NOMO-1 (cell line): ENCODE data around the gene CD82.
"Not testable (repeated sequence)": the region's sequence is repeated elsewhere in the genome, so short reads cannot be mapped to it uniquely, and the experiment has no call there.

Source experiments
- DNase-seq, 2 experiments: peaks; one replicate each; lab custom pipeline; 2025; ENCODE audit not compliant: unreplicated experiment in 2 of 2; lab: John Stamatoyannopoulos, UW

Gene CD82

DNA sequence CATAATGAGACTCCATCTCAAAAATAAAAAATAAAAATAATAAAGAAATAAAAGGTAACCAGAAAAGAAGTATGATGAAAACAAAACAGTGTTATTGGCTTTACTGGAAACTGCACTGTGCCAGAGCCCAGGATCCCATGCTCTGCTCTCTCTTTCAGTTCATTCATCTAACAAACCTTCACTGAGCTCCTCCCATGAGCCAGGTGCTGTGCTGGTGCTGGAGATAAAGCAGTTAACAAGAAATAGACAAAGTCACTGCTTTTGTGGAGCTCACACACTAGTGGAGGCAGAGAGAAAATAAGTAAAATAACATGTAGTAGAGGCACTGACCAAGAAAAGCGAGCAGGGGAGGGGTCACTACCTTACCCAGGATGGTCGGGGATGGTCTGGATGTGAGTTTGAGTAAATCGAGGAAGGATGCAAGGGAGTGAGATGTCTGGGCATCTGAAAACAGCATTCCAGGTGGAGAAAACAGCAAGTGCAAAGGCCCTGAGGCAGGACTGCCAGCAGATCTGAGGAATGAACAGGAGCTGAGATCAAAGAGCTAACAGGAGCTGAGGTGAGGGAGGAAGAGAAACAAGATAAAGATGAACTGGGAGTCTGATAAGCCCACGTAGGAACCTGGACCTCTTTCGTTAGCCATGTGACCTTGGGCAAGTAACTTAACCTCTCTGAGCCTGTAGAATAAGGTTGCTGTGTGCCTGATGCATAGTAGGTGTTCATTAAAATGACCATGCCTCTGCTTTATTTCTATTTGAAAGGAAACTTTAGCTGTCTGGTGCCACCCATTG, 31.3 kb upstream of the CD82 start:
- DNase-seq = no peak

DNA sequence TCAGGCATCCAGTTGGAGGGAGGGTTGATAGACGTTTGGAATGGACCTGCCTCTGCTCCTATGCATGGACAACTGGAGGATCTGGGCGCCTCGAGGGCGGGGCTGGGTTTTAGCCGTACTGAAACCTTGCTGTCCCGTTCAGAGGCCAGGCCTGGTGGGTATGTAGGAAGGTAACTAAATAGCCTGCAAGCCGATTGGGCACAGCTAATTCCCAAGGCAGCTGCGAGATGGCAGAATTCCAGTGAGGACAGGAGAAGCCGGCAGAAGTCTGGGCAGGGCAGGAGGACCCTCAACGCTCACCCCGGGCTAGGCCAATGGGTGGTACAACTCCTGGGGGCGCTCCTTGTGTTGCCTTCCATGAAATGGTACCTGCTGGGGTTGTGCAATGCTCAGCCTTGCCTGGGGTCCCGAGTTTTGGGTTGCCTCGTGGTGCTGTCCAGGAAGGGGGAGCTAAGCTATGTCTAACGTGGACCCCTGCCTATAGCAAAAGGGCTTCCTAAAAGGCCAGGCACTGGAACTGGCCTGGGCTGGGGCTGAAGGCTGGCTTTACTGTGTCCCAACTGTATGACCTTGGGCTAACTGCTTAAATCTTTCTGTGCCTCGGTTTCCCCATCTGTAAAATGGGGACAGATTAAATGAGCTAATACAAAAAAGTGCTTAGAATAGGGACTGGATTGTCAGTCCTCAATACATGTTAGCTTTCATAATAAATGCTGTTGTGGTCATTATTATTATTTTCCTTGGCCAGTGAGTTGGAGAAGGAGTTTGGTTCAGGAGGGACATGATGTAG, 30.1 kb upstream of the CD82 start:
- no peak for DNase-seq

DNA sequence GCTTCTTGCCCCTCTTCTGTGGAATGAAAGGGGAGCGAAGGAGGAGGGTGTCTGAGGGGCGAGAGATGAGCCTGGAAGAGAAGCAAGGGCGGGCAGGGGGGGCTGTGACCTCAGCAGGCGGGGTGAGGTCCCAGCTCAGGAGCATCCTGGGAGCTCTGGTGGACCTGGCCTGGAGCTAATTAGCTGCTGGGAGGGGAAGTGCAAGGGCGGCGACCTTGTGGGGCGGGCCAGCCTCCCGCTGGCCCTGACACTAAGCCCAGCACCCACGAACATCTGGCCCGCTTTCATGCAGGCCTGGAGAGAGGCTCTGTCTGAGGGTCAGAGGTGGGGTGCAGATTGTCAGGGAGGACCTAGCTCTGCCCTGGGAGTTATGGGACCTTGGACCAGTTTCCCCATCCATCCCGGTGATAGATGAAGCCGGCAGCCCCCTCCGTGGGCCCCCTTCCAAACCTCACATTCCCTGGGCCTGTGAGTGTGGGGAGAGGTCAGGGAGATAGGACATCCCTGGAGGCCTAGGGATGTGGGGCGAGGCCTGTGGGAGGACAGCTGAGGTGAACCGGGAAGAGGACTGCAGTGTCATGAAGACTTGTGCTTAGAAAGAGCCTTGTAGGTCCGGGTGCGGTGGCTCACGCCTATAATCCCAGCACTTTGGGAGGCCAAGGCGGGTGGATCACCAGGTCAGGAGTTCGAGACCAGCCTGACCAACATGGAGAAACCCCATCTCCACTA, 28.5 kb upstream of the CD82 start:
- DNase-seq = no peak

DNA sequence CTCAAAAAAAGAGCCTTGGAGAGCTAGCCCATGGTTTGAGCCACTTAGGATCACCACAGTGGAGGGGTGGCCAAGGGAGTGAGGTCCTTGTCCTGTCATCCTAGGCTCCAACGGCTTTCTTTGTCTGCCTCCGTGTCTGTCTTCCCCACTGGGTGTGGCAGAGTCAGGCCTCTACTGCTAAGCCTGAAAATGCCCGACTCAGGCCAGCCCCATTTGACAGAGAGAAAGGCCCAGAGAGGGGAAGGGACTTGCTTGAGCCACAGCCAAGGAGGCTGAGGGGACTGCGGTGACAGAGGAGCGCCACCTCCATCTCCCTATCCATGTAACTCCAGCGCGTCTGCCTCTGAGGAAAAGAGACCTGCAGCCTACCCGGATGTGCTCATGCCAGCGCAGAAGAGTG, 27.8 kb upstream of the CD82 start:
- DNase-seq = no peak

DNA sequence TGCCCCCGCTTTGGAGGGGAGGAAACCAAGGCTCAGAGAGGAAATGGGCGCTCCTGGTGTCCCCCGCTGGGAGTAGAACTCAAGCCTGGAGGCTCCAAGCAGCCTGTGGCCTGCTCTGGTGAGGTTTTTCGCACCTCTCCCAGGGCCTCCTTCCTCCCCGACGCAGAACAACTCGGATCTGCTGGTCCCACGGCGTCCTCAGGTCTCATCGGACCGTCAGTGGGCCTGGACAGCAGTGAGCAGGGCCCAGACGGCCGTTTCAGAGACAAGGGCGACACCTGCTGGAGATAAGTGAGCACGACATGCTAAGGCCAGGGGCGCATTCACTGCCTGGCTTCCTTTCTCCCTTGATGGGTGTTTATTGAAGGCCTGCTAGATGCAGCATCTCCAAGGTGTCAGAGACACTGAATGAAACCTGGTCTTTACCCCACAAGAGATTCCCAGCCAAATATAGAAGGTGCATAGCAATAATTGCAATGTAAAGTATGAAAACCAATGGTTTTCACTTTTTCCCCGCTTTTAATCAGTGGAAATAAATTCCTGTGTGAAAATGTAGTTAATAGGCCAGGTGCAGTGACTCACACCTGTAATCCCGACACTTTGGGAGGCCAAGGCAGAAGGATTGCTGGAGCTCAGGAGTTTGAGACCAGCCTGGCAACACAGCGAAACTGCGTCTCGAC, 26.9 kb upstream of the CD82 start:
- DNase-seq = peak; percentile 15 to 33

DNA sequence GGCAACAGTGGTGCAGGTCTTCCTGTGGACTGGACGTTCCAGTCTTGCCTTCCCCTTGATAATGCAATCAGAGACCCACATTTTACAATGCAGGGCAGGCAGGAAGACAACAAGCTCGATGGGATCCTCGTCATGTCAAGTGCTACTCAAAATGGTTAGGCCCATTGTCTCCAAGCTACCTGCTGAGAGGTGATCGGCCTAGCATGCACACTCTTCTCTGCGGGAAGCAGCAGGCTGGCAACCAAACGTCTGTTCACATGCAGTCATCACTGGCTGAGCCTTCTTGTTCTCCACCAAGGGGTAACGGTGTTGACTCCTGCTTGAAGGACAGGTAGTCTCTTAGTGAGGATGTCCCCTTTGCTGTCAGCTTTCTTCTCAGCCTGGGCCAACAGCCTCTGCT, 25.5 kb upstream of the CD82 start:
- no peak for DNase-seq

DNA sequence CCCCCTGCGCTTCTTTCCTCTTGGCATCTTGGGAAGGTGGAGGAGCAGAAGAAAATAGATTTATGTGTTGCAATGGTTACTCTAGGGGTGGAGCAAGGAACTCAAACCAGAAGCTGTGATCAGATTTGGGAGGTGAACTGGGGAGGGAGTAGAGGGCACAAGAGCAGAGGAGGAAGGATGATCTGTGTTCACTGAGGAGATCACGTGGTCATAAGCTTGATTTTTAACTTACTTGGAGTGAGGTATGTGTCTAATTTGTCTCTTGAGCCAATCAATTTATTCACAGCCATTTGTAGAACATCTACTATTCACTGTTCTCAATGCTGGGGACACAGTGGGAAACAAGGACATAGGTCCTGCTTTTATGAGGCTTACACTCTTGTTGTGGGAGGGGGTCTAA, 24.8 kb upstream of the CD82 start:
- no peak for DNase-seq

DNA sequence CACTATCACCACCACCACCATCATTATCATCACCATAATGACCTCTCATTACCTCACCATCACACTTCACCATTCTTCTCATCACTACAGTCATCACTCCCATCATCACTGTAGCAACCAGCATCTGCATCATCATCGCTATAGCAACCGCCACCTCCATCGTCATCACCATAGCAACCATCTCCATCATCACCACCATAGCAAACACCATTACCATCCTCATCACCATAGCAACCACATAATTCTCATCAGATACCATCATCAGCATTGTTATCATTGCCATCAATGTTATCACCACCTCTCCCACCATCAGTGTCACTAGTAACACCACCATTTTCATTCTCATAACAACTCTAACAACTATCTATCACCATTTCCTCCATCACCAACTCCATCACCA, 23.1 kb upstream of the CD82 start:
- no peak for DNase-seq

DNA sequence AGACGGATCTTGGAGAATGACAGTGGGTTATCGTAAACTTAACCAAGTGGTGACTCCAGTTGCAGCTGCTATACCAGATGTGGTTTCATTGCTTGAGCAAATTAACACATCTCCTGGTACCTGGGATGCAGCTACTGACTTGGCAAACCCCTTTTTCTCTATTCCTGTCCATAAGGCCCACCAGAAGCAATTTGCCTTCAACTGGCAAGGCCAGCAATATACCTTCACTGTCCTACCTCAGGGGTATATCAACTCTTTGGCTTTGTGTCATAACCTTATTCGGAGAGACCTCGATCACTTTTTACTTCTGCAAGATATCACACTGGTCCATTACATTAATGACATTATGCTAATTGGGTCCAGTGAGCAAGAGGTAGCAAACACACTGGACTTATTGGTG, 18.5 kb upstream of the CD82 start:
- not testable (repeated sequence) for DNase-seq

DNA sequence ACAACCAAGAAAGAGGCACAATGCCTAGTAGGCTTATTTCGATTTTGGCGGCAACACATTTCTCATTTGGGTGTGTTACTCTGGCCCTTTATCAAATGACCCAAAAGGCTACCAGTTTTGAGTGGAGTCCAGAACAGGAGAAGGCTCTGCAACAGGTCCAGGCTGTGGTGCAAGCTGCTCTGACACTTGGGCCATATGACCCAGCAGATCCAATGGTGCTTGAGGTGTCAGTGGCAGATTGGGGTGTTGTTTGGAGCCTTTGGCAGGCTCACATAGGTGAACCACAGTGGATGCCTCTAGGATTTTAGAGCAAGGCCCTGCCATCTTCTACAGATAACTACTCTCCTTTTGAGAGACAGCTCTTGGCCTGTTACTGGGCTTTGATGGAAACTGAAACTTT, 17.9 kb upstream of the CD82 start:
- not testable (repeated sequence) for DNase-seq

DNA sequence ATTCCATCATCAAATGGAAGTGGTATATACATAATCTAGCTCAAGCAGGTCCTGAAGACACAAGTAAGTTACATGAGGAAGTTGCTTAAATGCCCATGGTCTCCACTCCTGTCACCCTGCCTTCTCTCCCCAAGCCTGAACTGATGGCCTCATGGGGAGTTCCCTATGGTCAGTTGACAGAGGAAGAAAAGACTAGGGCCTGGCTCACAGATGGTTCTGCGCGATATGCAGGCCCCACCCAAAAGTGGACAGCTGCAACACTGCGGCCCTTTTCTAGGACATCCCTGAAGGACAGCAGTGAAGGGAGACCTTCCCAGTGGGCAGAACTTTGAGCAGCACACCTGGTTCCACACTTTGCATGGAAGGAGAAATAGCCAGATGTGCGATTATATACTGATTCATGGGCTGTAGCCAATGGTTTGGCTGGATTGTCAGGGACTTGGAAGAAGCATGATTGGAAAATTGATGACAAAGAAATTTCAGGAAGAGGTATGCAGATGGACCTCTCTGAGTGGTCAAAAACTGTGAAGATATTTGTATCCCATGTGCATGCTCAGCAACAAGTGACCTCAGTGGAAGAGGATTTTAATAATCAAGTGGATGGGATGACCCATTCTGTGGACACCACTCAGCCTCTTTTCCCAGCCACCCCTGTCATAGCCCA, 17.3 kb upstream of the CD82 start:
- no peak for DNase-seq

DNA sequence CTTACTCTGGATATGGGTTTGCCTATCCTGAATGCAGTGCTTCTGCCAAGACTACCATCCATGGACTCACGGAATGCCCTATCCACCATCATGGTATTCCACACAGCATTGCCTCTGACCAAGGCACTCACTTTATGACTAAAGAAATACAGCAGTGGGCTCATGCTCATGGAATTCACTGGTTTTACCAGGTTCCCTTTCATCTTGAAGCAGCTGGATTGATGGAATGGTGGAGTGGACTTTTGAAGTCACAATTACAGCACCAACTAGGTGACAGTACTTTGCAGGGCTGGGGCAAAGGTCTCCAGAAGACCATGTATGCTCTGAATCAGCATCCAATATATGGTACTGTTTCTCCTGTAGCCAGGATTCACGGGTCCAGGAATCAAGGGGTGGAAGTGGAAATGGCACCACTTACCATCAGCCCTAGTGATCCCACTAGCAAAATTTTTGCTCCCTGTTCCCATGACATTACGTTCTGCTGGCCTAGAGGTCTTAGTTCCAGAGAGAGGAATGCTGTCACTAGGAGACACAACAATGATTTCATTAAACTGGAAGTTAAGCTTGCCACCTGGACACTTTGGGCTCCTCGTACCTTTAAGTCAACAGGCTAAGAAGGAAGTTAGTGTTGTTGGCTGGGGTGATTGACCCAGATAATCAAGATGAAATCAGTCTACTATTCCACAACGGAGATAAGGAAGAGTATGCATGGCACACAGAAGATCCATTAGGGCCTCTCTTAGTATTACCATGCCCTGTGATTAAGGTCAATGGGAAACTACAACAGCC, 16.3 kb upstream of the CD82 start:
- DNase-seq = not testable (repeated sequence)

DNA sequence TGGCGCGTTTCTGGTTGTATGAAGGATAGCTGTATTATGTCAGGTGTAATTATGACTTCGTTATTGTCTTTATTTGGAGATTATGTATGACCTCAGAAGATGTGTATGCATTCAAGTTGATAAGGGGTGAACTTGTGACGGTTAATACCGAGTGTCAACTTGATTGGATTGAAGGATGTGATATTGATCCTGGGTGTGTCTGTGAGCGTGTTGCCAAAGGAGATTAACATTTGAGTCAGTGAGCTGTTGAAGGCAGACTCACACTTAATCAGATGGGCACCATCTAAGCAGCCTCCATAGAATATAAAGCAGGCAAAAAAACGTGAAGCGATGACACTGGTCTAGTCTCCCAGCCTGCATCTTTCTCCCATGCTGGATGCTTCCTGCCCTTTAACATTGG, 15.3 kb upstream of the CD82 start:
- no peak for DNase-seq

DNA sequence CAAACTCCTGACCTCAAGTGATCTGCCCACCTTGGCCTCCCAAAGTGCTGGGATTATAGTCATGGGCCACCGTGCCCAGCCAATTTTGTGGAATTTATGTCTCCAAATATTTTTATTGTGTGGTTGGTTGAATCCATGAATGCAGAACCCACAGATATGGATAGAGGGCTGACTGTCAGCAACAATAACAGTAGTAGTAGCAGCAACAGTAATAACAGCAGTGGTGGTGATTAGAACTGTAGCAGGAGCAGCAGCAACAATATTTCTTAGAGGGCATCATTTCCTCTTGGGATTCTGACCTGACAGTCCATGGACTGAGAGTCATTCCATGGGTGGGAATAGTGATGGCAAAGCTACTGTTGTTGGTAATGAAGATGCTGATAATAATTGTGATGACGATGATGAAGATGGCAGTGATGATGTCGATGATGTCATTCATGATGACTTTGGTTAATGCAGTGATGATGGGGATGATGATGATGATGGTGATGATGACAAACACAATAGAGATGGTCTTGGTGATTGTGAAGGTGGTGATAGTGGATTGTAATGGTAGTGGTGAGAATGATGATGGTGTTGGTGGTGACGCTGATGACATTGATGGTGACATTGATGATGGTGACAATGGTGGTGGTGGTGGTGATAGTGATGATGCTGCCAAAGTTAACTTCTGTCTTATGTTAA, 13.9 kb upstream of the CD82 start:
- no peak for DNase-seq

DNA sequence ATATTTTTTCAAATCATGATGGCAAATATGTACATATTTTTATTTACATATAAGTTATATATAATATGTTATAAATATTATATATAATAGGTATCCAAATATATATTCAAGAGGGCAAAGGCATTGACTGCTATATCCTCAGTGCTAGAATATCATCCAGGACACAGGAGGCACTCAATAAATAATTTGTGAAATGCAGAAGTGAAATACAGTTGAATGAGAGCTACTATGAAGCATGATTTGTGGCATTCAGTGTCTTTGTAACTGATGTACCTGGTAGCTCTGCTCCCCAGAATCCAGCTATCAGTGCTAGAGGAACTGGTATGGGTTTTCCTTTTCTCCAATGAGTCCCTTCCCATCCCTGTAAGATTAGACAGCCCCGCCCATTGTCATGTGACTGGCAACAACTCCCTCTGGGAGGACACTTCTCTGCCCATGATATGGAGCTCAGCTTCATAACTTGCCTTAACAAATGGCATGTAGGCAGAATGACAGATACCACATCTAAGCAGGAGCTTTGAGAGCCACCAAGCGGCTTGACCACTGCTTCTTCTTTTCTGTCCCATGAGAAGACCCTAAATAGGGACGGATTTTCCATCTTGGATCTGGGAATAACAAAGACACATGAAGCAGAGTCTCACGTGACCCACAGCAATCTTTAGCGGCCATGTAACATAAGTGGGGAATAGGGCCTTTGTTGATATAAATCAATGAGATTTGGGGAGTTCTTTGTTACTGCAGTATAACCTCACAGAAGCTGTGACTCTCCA, 10.2 kb upstream of the CD82 start:
- DNase-seq = no peak

DNA sequence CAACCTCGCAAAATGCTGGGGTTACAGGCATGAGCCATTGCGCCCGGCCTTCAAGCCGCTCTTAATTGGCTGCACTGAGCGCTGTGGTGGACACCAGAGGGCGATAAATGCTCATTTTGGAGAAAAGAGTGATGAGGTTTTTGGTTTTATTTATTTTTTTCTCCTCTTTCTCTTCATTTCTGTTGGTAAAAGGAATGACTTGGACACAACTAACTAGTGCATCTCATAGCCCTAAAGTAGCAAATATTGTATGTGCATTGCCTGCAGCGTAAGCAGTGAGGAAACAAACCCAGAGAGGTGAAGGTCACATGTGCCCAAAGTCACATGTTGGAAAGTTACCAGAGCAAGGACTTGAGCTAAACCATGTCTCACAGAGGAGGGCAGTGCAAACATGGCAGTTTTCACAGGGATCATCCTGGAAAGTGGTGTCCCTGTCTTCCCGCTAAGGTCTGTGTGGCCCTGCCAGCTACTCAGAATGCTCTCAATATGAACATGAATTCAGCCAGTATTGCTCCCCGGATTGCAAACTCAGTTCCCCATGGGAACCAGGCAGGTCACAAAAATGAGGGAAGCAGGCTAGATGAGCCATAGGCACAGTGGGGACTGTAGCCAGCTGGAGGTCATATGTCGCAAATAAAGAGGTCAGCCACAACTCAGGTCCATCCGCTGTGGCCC, 8.6 kb upstream of the CD82 start:
- DNase-seq = peak in 1 of 2 experiments; percentile 49

DNA sequence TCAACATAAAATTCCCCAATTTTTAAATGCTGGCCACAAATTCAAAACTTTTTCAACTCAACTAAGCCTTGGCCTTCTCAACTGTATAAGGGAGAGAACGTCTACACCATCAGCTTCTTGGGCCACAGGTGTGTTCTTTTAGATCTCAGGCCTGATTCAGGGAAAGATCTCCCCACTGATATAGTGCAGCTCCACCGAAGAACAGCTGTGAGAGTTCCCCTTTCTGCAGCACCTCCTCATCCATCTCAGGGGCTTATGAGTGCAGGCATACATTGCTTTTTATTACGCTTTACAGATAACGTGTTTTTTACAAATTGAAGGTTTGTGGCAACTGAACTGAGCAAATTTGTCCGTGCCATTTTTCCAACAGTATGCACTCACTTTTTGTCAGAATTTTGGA, 8.0 kb upstream of the CD82 start:
- no peak for DNase-seq
